Calu3 (cell line): Measurements from ENCODE around the gene ASXL2. TPM values are rescaled to one million over a fixed set of nuclear protein-coding genes. Genes with fewer than 3 reads are reported as not detected.

ENCODE experiments used
- Bru-seq: library from RNA; stranded (reverse); fragments of 400-500 nt; gene quantifications from one replicate; lab custom pipeline; 2021; lab: Mats Ljungman, UMichigan
- BruChase-seq, 2 experiments: library from RNA; stranded (reverse); fragments of 400-500 nt; gene quantifications; one replicate each; lab custom pipeline; 2021; lab: Mats Ljungman, UMichigan
- BruUV-seq: library from RNA; stranded (reverse); fragments of 400-500 nt; replicated peaks from 2 replicates; lab custom pipeline; 2021; lab: Mats Ljungman, UMichigan
- CTCF ChIA-PET: fragments of 300-600 bp; sonication (Branson Sonifier 250); formaldehyde crosslinking; loops from one replicate; lab custom pipeline; 2022; ENCODE audit warnings: antibody characterized with exemption; lab: Charles Lee
- DNase-seq: peaks from one replicate; pipeline ENCODE4 v3.0.0; 2022
- H3K27ac Mint-ChIP-seq: one replicate; pipeline ENCODE4 v1.8.0; 2022; ENCODE audit warnings: mixed read lengths; ENCODE audit not compliant: unreplicated experiment
- H3K27me3 Mint-ChIP-seq: one replicate; pipeline ENCODE4 v1.8.0; 2022; ENCODE audit warnings: mixed read lengths; ENCODE audit not compliant: unreplicated experiment
- H3K36me3 Mint-ChIP-seq: one replicate; pipeline ENCODE4 v1.8.0; 2022; ENCODE audit warnings: mild to moderate bottlenecking, moderate library complexity, mixed read lengths; ENCODE audit not compliant: insufficient read depth, unreplicated experiment
- H3K4me1 Mint-ChIP-seq: one replicate; pipeline ENCODE4 v1.8.0; 2022; ENCODE audit warnings: mild to moderate bottlenecking, low read depth, mixed read lengths; ENCODE audit not compliant: unreplicated experiment
- H3K4me3 Mint-ChIP-seq: one replicate; pipeline ENCODE4 v1.8.0; 2022; ENCODE audit warnings: mild to moderate bottlenecking, low read depth, moderate library complexity, mixed read lengths; ENCODE audit not compliant: unreplicated experiment
- H3K9me3 Mint-ChIP-seq: one replicate; pipeline ENCODE4 v1.8.0; 2022; ENCODE audit warnings: low read depth, mixed read lengths; ENCODE audit not compliant: unreplicated experiment
- CTCF ChIP-seq: fragments of 200-600 bp; IDR thresholded peaks from one replicate; pipeline ENCODE4 v1.8.0; 2022; ENCODE audit warnings: antibody characterized with exemption; ENCODE audit not compliant: unreplicated experiment
- intact Hi-C: fragments of 100-400 bp; cut with micrococcal nuclease; formaldehyde crosslinking; loops from one replicate; pipeline ENCODE4 v1.10.0; 2022; ENCODE audit not compliant: unreplicated experiment
- long read RNA-seq: library from polyadenylated mRNA; stranded (forward); transcript quantifications from one replicate; pipeline ENCODE4 v2.0.0, GENCODE V29; 2022
- total RNA-seq: library from RNA; stranded (reverse); gene quantifications from 2 replicates; pipeline ENCODE4 v1.2.3, GENCODE V29; 2022

ASXL2 gene
- 42.4 and 42.8 TPM in 2 replicates for total RNA-seq
- Bru-seq, nascent RNA = percentile 85 among the genes with signal in this experiment
- BruChase-seq, experiment 1, labeled RNA remaining after a 6-hour chase = percentile 78 among the genes with signal in this experiment
- BruChase-seq, experiment 2, labeled RNA remaining after a 2-hour chase = percentile 81 among the genes with signal in this experiment
- long read RNA-seq, partial matches to known transcripts = 0 of 7 reads
- long read RNA-seq, other reads (novel, unspliced or antisense) = 7 of 7 reads

GRCh38 chr2:25878361-25879132 lies at the start of gene ASXL2:
ASXL2 (minus strand) TSS chr2:25878487; CDS start chr2:25878222, 265 bp downstream.
- no peaks in the 10 kb centered on the region for H3K9me3 Mint-ChIP-seq
- intact Hi-C loops = no loop called here
- CTCF ChIA-PET = interaction anchor here (0.5 to 1.4 kb wide), 7 partner anchors 12 to 229 kb away, joined by 3 to 10 read pairs (median 5); no protein-coding TSS in a partner anchor
- H3K4me3 Mint-ChIP-seq = peak within 1 kb of the TSS; percentile 99
- peak within 1 kb of the TSS; percentile 98 for H3K27ac Mint-ChIP-seq
- peak; percentile 98 for DNase-seq
- no peak for TF ChIP-seq CTCF
- H3K36me3 Mint-ChIP-seq = peaks cover 31% of the 10 kb centered on the region
- H3K27me3 Mint-ChIP-seq = no peaks in the 10 kb centered on the region
- TSS peak; percentile 85 for BruUV-seq
- peaks cover 19% of the 10 kb centered on the region for H3K4me1 Mint-ChIP-seq

- CTCF ChIA-PET = no interaction called here
Measured at GRCh38 chr2:25926984-25927756, 48.9 kb upstream of the ASXL2 start.

GRCh38 chr2:25922501-25922900 lies 44.2 kb upstream of the ASXL2 start:
- no peaks in the 10 kb centered on the region for H3K4me1 Mint-ChIP-seq
- no peaks in the 10 kb centered on the region for H3K36me3 Mint-ChIP-seq
- intact Hi-C loops = no loop called here
- CTCF ChIA-PET = interaction anchor here (0.6 kb wide), 1 partner anchor 92 kb away, joined by 3 read pairs; no protein-coding TSS in a partner anchor
- no peaks in the 10 kb centered on the region for H3K9me3 Mint-ChIP-seq
- H3K27ac Mint-ChIP-seq = no peak overlapping the region
- no peak for DNase-seq
- no peaks in the 10 kb centered on the region for H3K27me3 Mint-ChIP-seq
- BruUV-seq = no TSS peak
- TF ChIP-seq CTCF = no peak
- H3K4me3 Mint-ChIP-seq = no peak overlapping the region

More at GRCh38 chr2:25926984-25927756, 48.9 kb upstream of the ASXL2 start:
- Mint-ChIP-seq H3K4me3 (no peak overlapping the region), H3K27me3 (no peaks in the 10 kb centered on the region), H3K27ac (no peak overlapping the region), H3K4me1 (no peaks in the 10 kb centered on the region), H3K36me3 (no peaks in the 10 kb centered on the region), H3K9me3 (no peaks in the 10 kb centered on the region)
- no peak for DNase-seq
- no peak for TF ChIP-seq CTCF
- BruUV-seq = no TSS peak
- intact Hi-C loops = no loop called here

- CTCF ChIA-PET = interaction anchor here (0.7 kb wide), 1 partner anchor 24 kb away, joined by 3 read pairs; no protein-coding TSS in a partner anchor
- no peak for TF ChIP-seq CTCF
Measured at GRCh38 chr2:25920786-25921415, 42.6 kb upstream of the ASXL2 start.

More at GRCh38 chr2:25920786-25921415, 42.6 kb upstream of the ASXL2 start:
- intact Hi-C loops = no loop called here
- Mint-ChIP-seq H3K36me3 (no peaks in the 10 kb centered on the region), H3K27me3 (no peaks in the 10 kb centered on the region), H3K27ac (no peak overlapping the region), H3K9me3 (no peaks in the 10 kb centered on the region), H3K4me3 (no peak overlapping the region), H3K4me1 (no peaks in the 10 kb centered on the region)
- DNase-seq = no peak
- BruUV-seq = no TSS peak
